Effector memory CD8-positive, alpha-beta T cell (primary cell): Measurements from ENCODE around the gene SWAP70.

Source experiments
- ATAC-seq: fragments of 150-1000 bp; cut with Tn5 transposase; replicated peaks from 2 replicates; pipeline ENCODE4 v1.10.0; 2021; ENCODE audit warnings: mild to moderate bottlenecking, moderate library complexity
- DNase-seq, 3 experiments: peaks; one replicate each; pipeline ENCODE4 v3.0.0; 2021
- H3K27ac Mint-ChIP-seq, 2 donors: one replicate each; pipeline ENCODE4 v1.8.0; 2022; ENCODE audit warnings: mild to moderate bottlenecking in 2 of 2, mixed read lengths in 2 of 2, moderate library complexity in 2 of 2
- H3K27me3 Mint-ChIP-seq, 2 donors: one replicate each; pipeline ENCODE4 v1.8.0; 2022; ENCODE audit warnings: mixed read lengths in 2 of 2
- H3K36me3 Mint-ChIP-seq: one replicate; pipeline ENCODE4 v1.8.0; 2022; ENCODE audit warnings: mild to moderate bottlenecking, moderate library complexity, mixed read lengths; ENCODE audit not compliant: insufficient read depth
- H3K4me1 Mint-ChIP-seq, 2 donors: one replicate each; pipeline ENCODE4 v1.8.0; 2022; ENCODE audit warnings: low read depth in 2 of 2, mixed read lengths in 2 of 2
- H3K4me3 Mint-ChIP-seq, 2 donors: one replicate each; pipeline ENCODE4 v1.8.0; 2022; ENCODE audit warnings: mild to moderate bottlenecking in 2 of 2, mixed read lengths in 2 of 2, moderate library complexity in 2 of 2
- H3K9me3 Mint-ChIP-seq, 2 donors: one replicate each; pipeline ENCODE4 v1.8.0; 2022; ENCODE audit warnings: mixed read lengths in 2 of 2

The SWAP70 gene

GRCh38 chr11:9629064-9629463 lies 34.8 kb upstream of the SWAP70 start:
- H3K4me3 Mint-ChIP-seq, result no peak overlapping the region
- H3K27me3 Mint-ChIP-seq, result peaks cover 8 to 9% of the 10 kb centered on the region in 2 donors
- ATAC-seq, result no peak
- no peaks in the 10 kb centered on the region for H3K9me3 Mint-ChIP-seq
- no peaks in the 10 kb centered on the region for H3K4me1 Mint-ChIP-seq
- DNase-seq, result no peak
- H3K36me3 Mint-ChIP-seq, result no peaks in the 10 kb centered on the region
- no peak overlapping the region for H3K27ac Mint-ChIP-seq

- Mint-ChIP-seq H3K36me3 (no peaks in the 10 kb centered on the region), H3K27me3 (peaks cover 1 to 2% of the 10 kb centered on the region in 2 donors), H3K4me1 (no peaks in the 10 kb centered on the region), H3K27ac (no peak overlapping the region), H3K4me3 (no peak overlapping the region), H3K9me3 (no peaks in the 10 kb centered on the region)
- no peak for ATAC-seq
- no peak for DNase-seq
These were observed 30.2 kb upstream of the SWAP70 start for GRCh38 chr11:9633679-9634078.

DNA sequence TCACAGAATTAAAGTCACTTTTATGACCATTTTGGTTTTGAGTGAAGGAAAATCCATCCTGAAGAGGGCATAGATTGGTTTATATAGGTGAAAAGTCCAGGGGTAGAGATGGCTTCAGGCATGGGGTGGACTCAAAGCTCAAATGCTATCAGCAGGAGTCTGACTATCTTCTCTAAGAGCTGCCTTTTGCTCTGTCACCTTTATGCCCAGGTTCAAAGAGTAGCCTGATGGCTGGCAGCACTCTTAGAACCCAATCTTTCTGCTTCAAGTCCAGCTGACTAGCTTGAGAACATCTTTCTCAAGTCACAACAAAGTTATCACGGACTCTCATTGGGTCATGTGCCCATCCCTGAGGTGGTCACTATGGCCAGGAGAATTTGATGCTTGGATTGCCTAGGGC lies 27.2 kb upstream of the SWAP70 start:
- no peak for DNase-seq
- Mint-ChIP-seq H3K27me3 (peaks cover 0 to 12% of the 10 kb centered on the region in 2 donors), H3K27ac (no peak overlapping the region), H3K4me3 (no peak overlapping the region), H3K4me1 (no peaks in the 10 kb centered on the region), H3K9me3 (no peaks in the 10 kb centered on the region), H3K36me3 (no peaks in the 10 kb centered on the region)
- ATAC-seq, result no peak

- no peaks in the 10 kb centered on the region for H3K9me3 Mint-ChIP-seq
- peaks cover 0 to 12% of the 10 kb centered on the region in 2 donors for H3K27me3 Mint-ChIP-seq
These were observed 24.8 kb upstream of the SWAP70 start for GRCh38 chr11:9639099-9639498.

GRCh38 chr11:9639985-9640384 lies 23.9 kb upstream of the SWAP70 start:
- H3K27me3 Mint-ChIP-seq, result peaks cover 0 to 12% of the 10 kb centered on the region in 2 donors

More at GRCh38 chr11:9639099-9639498, 24.8 kb upstream of the SWAP70 start:
- Mint-ChIP-seq H3K27ac (no peak overlapping the region), H3K36me3 (no peaks in the 10 kb centered on the region), H3K4me1 (no peaks in the 10 kb centered on the region), H3K4me3 (no peak overlapping the region)
- DNase-seq (no peak), ATAC-seq (no peak)

DNA sequence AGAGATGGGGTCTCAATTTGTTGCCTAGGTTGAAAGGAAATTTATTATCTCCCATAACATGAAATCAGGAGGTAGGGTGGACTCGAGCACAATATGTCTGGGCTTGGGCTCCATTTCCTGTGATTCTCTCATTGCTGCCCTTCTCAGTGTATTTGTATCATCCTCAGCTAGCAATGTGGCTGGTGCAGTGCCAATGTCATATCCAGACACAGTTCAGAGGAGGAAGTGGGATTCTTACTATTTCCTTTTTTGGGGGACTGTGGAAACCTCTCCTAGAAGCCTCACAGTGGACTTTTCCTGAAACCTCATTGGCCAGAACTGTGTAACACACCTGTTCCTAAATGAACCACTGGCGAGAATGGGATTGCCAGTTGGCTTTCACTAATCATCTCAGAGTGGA lies 21.0 kb upstream of the SWAP70 start:
- no peak for DNase-seq
- no peaks in the 10 kb centered on the region for H3K4me1 Mint-ChIP-seq

More at GRCh38 chr11:9639985-9640384, 23.9 kb upstream of the SWAP70 start:
- DNase-seq (no peak), ATAC-seq (peak; percentile 26)
- H3K36me3 Mint-ChIP-seq, result no peaks in the 10 kb centered on the region
- no peak overlapping the region for H3K27ac Mint-ChIP-seq
- no peaks in the 10 kb centered on the region for H3K4me1 Mint-ChIP-seq
- no peak overlapping the region for H3K4me3 Mint-ChIP-seq
- H3K9me3 Mint-ChIP-seq, result no peaks in the 10 kb centered on the region

GRCh38 chr11:9643751-9644150 lies 20.1 kb upstream of the SWAP70 start:
- DNase-seq (no peak), ATAC-seq (no peak)
- Mint-ChIP-seq H3K9me3 (no peaks in the 10 kb centered on the region), H3K36me3 (no peaks in the 10 kb centered on the region), H3K27ac (no peak overlapping the region), H3K27me3 (peaks cover 0 to 12% of the 10 kb centered on the region in 2 donors), H3K4me1 (no peaks in the 10 kb centered on the region), H3K4me3 (no peak overlapping the region)

More for the DNA sequence above, 21.0 kb upstream of the SWAP70 start:
- H3K27me3 Mint-ChIP-seq, result peaks cover 0 to 12% of the 10 kb centered on the region in 2 donors
- no peaks in the 10 kb centered on the region for H3K36me3 Mint-ChIP-seq
- H3K9me3 Mint-ChIP-seq, result no peaks in the 10 kb centered on the region
- H3K4me3 Mint-ChIP-seq, result no peak overlapping the region
- no peak for ATAC-seq
- H3K27ac Mint-ChIP-seq, result no peak overlapping the region

DNA sequence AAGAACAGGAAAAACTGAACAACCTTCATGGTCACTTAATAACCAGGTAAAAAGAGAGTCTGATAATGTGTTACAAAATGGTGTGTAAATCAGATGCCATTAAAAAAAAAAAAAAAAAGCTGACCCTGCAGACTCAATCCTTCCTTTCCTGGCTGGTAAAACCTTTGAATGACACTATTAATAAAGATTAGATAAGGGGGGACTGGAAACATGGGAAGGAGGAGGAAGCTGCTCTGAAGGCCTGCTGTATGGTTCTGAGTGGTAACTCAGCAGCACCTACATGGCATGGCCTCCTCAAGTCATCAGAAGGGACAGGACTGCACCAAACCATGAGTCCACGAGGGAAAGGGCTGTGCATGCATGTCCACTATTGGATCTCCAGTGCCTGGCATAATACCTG lies 18.0 kb upstream of the SWAP70 start:
- Mint-ChIP-seq H3K9me3 (no peaks in the 10 kb centered on the region), H3K4me3 (no peak overlapping the region), H3K4me1 (no peaks in the 10 kb centered on the region), H3K36me3 (no peaks in the 10 kb centered on the region), H3K27me3 (no peaks in the 10 kb centered on the region), H3K27ac (no peak overlapping the region)
- DNase-seq (no peak), ATAC-seq (no peak)

GRCh38 chr11:9646324-9646723 lies 17.6 kb upstream of the SWAP70 start:
- Mint-ChIP-seq H3K4me1 (no peaks in the 10 kb centered on the region), H3K27ac (no peak overlapping the region), H3K36me3 (no peaks in the 10 kb centered on the region), H3K4me3 (no peak overlapping the region), H3K9me3 (no peaks in the 10 kb centered on the region), H3K27me3 (peaks cover 0 to under 1% of the 10 kb centered on the region in 2 donors)
- DNase-seq (no peak), ATAC-seq (no peak)

DNA sequence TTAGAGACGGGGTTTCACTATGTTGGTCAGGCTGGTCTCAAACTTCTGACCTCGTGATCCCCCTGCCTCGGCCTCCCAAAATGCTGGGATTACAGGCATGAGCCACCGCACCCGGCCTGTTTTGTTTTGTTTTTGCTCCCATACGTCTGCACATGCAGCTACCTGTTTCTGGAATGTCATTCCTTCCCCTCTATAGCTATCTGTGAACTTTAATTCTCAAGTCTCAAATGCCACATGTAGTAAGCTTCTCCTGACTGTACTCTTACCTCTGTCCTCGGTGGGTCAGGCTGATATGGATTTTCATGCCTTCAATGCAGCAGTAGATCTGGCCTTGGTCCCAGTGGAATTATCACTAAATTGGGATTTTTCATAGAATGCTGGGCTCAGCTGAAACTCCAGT lies 12.4 kb upstream of the SWAP70 start:
- no peak for ATAC-seq
- Mint-ChIP-seq H3K4me3 (no peak overlapping the region), H3K9me3 (no peaks in the 10 kb centered on the region), H3K36me3 (no peaks in the 10 kb centered on the region), H3K27ac (no peak overlapping the region), H3K4me1 (no peaks in the 10 kb centered on the region), H3K27me3 (peaks cover 0 to 13% of the 10 kb centered on the region in 2 donors)
- DNase-seq, result no peak

GRCh38 chr11:9651899-9652748 lies 11.8 kb upstream of the SWAP70 start:
- Mint-ChIP-seq H3K4me1 (no peaks in the 10 kb centered on the region), H3K4me3 (no peak overlapping the region), H3K27me3 (peaks cover 0 to 13% of the 10 kb centered on the region in 2 donors), H3K9me3 (no peaks in the 10 kb centered on the region), H3K27ac (no peak overlapping the region), H3K36me3 (no peaks in the 10 kb centered on the region)
- DNase-seq (no peak), ATAC-seq (no peak)

DNA sequence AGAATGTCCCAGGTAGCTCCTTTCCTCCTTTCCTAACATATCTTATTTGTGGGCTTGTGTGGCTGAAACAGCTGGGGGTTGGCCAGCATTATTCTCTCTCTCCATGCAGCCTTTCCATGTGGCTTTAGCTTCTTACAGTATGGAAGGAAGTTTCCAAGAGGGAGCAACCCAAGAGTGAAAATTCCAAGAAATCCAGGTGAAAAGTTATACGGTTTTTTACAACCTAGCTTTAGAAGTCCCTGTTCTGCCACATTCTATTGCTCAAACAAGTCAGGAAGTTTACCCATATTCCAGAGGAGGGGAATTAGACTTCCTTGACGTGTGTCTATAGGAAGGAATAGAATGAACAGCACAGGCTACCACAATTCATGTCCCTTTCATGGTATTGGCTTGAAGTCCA lies 10.0 kb upstream of the SWAP70 start:
- DNase-seq (no peak), ATAC-seq (no peak)
- no peaks in the 10 kb centered on the region for H3K4me1 Mint-ChIP-seq
- peaks cover 9 to 27% of the 10 kb centered on the region in 2 donors for H3K27me3 Mint-ChIP-seq
- no peaks in the 10 kb centered on the region for H3K9me3 Mint-ChIP-seq
- H3K4me3 Mint-ChIP-seq, result no peak overlapping the region
- H3K27ac Mint-ChIP-seq, result no peak overlapping the region
- H3K36me3 Mint-ChIP-seq, result no peaks in the 10 kb centered on the region

GRCh38 chr11:9656864-9657263 lies 7.0 kb upstream of the SWAP70 start:
- Mint-ChIP-seq H3K27ac (no peak overlapping the region), H3K27me3 (peaks cover 15 to 40% of the 10 kb centered on the region in 2 donors), H3K4me3 (no peak overlapping the region), H3K4me1 (no peaks in the 10 kb centered on the region), H3K36me3 (no peaks in the 10 kb centered on the region), H3K9me3 (no peaks in the 10 kb centered on the region)
- ATAC-seq (no peak), DNase-seq (no peak)

DNA sequence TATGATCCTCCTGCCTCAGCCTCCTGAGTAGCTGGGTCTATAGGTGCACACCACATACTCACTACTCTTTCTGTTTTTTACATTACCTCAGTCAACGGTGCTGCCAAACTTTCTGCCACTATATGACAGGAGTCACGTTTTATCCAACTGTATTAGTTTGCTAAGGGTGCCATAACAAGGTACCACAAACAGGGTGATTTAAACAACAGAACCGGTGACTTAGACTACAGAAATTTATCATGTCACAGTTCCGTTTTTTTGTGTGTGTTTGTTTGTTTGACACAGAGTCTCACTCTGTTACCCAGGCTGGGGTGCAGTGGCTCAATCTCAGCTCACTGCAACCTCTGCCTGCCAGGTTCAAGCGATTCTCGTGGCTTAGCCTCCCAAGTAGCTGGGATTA lies 6.3 kb upstream of the SWAP70 start:
- no peaks in the 10 kb centered on the region for H3K36me3 Mint-ChIP-seq
- no peaks in the 10 kb centered on the region for H3K4me1 Mint-ChIP-seq
- H3K4me3 Mint-ChIP-seq, result no peak overlapping the region
- H3K9me3 Mint-ChIP-seq, result no peaks in the 10 kb centered on the region
- H3K27me3 Mint-ChIP-seq, result peaks cover 15 to 38% of the 10 kb centered on the region in 2 donors
- ATAC-seq (no peak), DNase-seq (no peak)
- H3K27ac Mint-ChIP-seq, result no peak overlapping the region
